Endothelial cell of umbilical vein (primary cell): Measurements from ENCODE around the gene ALDH5A1. TPM values are rescaled to one million over a fixed set of nuclear protein-coding genes. Genes with fewer than 3 reads are reported as not detected.

Experiments used
- BruUV-seq: library from RNA; stranded (reverse); fragments of 400-500 nt; replicated peaks from 2 replicates; lab custom pipeline; 2021; lab: Mats Ljungman, UMichigan
- CTCF ChIA-PET: fragments of 300-600, 350-600 bp; sonication (Branson Sonifier 250); formaldehyde crosslinking; loops from one replicate; lab custom pipeline; 2021; ENCODE audit warnings: antibody characterized with exemption, inconsistent platforms; lab: Charles Lee
- POLR2A ChIA-PET: fragments of 300-600, 350-600 bp; sonication (Branson Sonifier 250); formaldehyde crosslinking; loops from one replicate; lab custom pipeline; 2021; ENCODE audit warnings: antibody characterized with exemption, inconsistent platforms; lab: Charles Lee
- DNase-seq: peaks from one replicate; pipeline ENCODE4 v3.0.0-alpha.2; 2011; ENCODE audit warnings: low read depth, low spot score
- FAIRE-seq: peaks from 2 replicates; lab custom pipeline; 2011; peaks lifted over from hg19 to GRCh38; lab: Jason Lieb, UNC
- H2AFZ ChIP-seq: 2 replicates; pipeline ENCODE4 v1.6.0; 2012; ENCODE audit warnings: low read depth, low read length, control low read depth, inconsistent platforms
- H3K27ac ChIP-seq: 2 replicates; pipeline ENCODE4 v1.5.1; 2011; ENCODE audit warnings: low read depth, mild to moderate bottlenecking, control low read depth, low read length, moderate library complexity; ENCODE audit not compliant: insufficient read depth
- H3K27me3 ChIP-seq, 2 experiments: 2 replicates each; pipeline versions ENCODE4 v1.6.0 to v1.6.1; 2011; ENCODE audit warnings: low read length in 2 of 2, mixed read lengths in 1 of 2; ENCODE audit not compliant: control insufficient read depth in 2 of 2, insufficient read depth in 2 of 2
- H3K36me3 ChIP-seq, 2 experiments: 2 replicates in 1 of 2; 3 replicates in 1 of 2; pipeline ENCODE4 v1.5.1; 2011; ENCODE audit warnings: low read length in 2 of 2, mild to moderate bottlenecking in 1 of 2, moderate library complexity in 1 of 2; ENCODE audit not compliant: control insufficient read depth in 2 of 2, insufficient read depth in 2 of 2; ENCODE audit errors: extremely low read depth in 1 of 2
- H3K4me1 ChIP-seq: 3 replicates; pipeline ENCODE4 v1.5.1; 2011; ENCODE audit warnings: mild to moderate bottlenecking, low read length; ENCODE audit not compliant: control insufficient read depth, insufficient read depth; ENCODE audit errors: extremely low read depth
- H3K4me2 ChIP-seq: 2 replicates; pipeline ENCODE4 v1.6.1; 2011; ENCODE audit warnings: low read length, control low read depth, mixed read lengths; ENCODE audit not compliant: insufficient read depth
- H3K4me3 ChIP-seq, 3 experiments: fragments of 200-600 bp in 1 of 3; sonication (generic), shearing (Covaris generic) in 1 of 3; replicated peaks in 1 of 3; 2 replicates each; pipeline ENCODE4 v1.5.1; 2011 to 2016; ENCODE audit warnings: control low read depth in 3 of 3, low read length in 3 of 3, mild to moderate bottlenecking in 2 of 3, inconsistent platforms in 1 of 3, low read depth in 1 of 3, moderate library complexity in 1 of 3; ENCODE audit not compliant: insufficient read depth in 1 of 3
- H3K79me2 ChIP-seq: 2 replicates; pipeline ENCODE4 v1.6.0; 2012; ENCODE audit warnings: low read length, inconsistent platforms; ENCODE audit not compliant: control insufficient read depth, insufficient read depth
- H3K9ac ChIP-seq: replicated peaks from 2 replicates; pipeline ENCODE3; 2011; ENCODE audit warnings: low read length, control low read depth; ENCODE audit not compliant: insufficient read depth; ENCODE audit errors: extremely low read depth
- H3K9me1 ChIP-seq: replicated peaks from 3 replicates; pipeline ENCODE4 v1.6.0; 2011; ENCODE audit warnings: mild to moderate bottlenecking, low read length; ENCODE audit not compliant: control insufficient read depth, insufficient read depth; ENCODE audit errors: extremely low read depth
- H3K9me3 ChIP-seq: replicated peaks from 2 replicates; pipeline ENCODE4 v1.5.1; 2012; ENCODE audit warnings: low read length, inconsistent platforms; ENCODE audit not compliant: control insufficient read depth, insufficient read depth
- H4K20me1 ChIP-seq: replicated peaks from 2 replicates; pipeline ENCODE3; 2011; ENCODE audit warnings: mild to moderate bottlenecking, low read length; ENCODE audit not compliant: control insufficient read depth, insufficient read depth; ENCODE audit errors: extremely low read depth
- EZH2 ChIP-seq: IDR thresholded peaks from 2 replicates; pipeline ENCODE4 v1.6.1; 2012; ENCODE audit warnings: borderline replicate concordance, low read depth, mild to moderate bottlenecking, moderate library complexity, low read length, inconsistent platforms; ENCODE audit not compliant: severe bottlenecking
- FOS ChIP-seq: IDR thresholded peaks from 2 replicates; pipeline ENCODE4 v1.6.1; 2011; ENCODE audit warnings: mild to moderate bottlenecking, low read length, moderate library complexity, borderline replicate concordance; ENCODE audit not compliant: insufficient read depth
- GATA2 ChIP-seq: IDR thresholded peaks from 2 replicates; pipeline ENCODE4 v1.7.0; 2011; ENCODE audit warnings: low read depth, mild to moderate bottlenecking, moderate library complexity, mixed read lengths, low read length; ENCODE audit not compliant: insufficient read length, insufficient read depth
- JUN ChIP-seq: IDR thresholded peaks from 2 replicates; pipeline ENCODE4 v1.6.1; 2011; ENCODE audit warnings: borderline replicate concordance, low read depth; ENCODE audit not compliant: insufficient read length, insufficient read depth
- MYC ChIP-seq: IDR thresholded peaks from one replicate; pipeline ENCODE4 v1.6.1; 2011; ENCODE audit warnings: mild to moderate bottlenecking, low read depth, low read length
- POLR2A ChIP-seq: IDR thresholded peaks from 2 replicates; pipeline ENCODE4 v1.6.1; 2012; ENCODE audit warnings: low read depth, mild to moderate bottlenecking, control low read depth, low read length
- POLR2AphosphoS5 ChIP-seq: IDR thresholded peaks from 2 replicates; pipeline ENCODE4 v1.6.1; 2012; ENCODE audit warnings: low read depth, mild to moderate bottlenecking, control low read depth, low read length, moderate library complexity; ENCODE audit not compliant: insufficient read depth
- dilution Hi-C: fragments of 300-500 bp; cut with MboI; formaldehyde crosslinking; loops from one replicate; pipeline ENCODE4 v1.15.0; 2019; ENCODE audit warnings: low sequenced_read_pairs; ENCODE audit not compliant: extremely low pct_ligation_motif_present
- intact Hi-C: fragments of 100-400 bp; cut with micrococcal nuclease; formaldehyde crosslinking; loops from one replicate; pipeline ENCODE4 v1.10.0; 2022
- polyA plus RNA-seq, 4 experiments: library from polyadenylated mRNA; depleted of rRNA in 3 of 4; stranded (reverse) in 3 of 4; unstranded in 1 of 4; fragments of >200 nt; gene quantifications; 2 replicates each; pipeline versions ENCODE4 v1.2.1 to v1.2.3, GENCODE V29; 2011 to 2012; ENCODE audit warnings: missing spikeins in 1 of 4
- total RNA-seq: library from RNA; stranded (reverse); gene quantifications from 2 replicates; pipeline ENCODE4 v1.2.3, GENCODE V29; 2021
- TF ChIP-seq, protein P1 (sequence below), 2 donors: IDR thresholded peaks; 1 replicate in 1 of 2; 2 replicates in 1 of 2; pipeline ENCODE4 v1.5.1; 2011; ENCODE audit warnings: low read length in 2 of 2, mild to moderate bottlenecking in 2 of 2, moderate library complexity in 2 of 2, control low read depth in 1 of 2, inconsistent platforms in 1 of 2, low read depth in 1 of 2; ENCODE audit not compliant: insufficient read depth in 1 of 2; ENCODE audit errors: extremely low read depth in 1 of 2
- TF ChIP-seq, protein P2 (sequence below): IDR thresholded peaks from 2 replicates; pipeline ENCODE4 v1.6.1; 2011; ENCODE audit not compliant: insufficient read depth, insufficient read length

The ALDH5A1 gene
- total and polyA plus RNA-seq, 2 donors (not counting 3 experiments of a cell fraction or from before 2014, with no cell fraction given): 0.51 to 1.1 TPM

DNA sequence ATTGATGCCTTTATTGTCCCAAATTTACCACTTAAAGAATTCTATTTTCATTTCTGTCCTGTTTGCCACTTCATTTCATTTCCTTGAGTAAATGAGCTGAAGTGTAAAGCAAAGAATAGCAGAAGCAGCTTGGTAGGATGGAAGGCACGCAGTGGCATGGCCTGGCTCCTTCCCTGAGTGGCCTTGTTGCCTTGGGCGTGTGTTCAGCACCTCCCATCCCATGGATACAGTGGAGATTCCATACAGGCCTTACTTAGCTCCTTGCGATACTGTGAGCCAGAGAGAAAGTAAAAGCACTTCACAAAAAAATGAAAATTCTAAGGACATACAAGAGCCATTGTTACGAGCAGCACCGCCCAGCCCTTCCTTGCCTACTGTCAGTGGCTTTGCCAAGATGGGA is 39.6 kb downstream of the ALDH5A1 start:
- intact Hi-C loops: no loop called here
- no peak for FAIRE-seq

More for the DNA sequence above, 39.6 kb downstream of the ALDH5A1 start:
- TF ChIP-seq, protein P1, sequence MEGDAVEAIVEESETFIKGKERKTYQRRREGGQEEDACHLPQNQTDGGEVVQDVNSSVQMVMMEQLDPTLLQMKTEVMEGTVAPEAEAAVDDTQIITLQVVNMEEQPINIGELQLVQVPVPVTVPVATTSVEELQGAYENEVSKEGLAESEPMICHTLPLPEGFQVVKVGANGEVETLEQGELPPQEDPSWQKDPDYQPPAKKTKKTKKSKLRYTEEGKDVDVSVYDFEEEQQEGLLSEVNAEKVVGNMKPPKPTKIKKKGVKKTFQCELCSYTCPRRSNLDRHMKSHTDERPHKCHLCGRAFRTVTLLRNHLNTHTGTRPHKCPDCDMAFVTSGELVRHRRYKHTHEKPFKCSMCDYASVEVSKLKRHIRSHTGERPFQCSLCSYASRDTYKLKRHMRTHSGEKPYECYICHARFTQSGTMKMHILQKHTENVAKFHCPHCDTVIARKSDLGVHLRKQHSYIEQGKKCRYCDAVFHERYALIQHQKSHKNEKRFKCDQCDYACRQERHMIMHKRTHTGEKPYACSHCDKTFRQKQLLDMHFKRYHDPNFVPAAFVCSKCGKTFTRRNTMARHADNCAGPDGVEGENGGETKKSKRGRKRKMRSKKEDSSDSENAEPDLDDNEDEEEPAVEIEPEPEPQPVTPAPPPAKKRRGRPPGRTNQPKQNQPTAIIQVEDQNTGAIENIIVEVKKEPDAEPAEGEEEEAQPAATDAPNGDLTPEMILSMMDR (IDR thresholded peaks at IDR 0.05; ENCODE audit: extremely low read depth in 1 of 2, insufficient read depth in 1 of 2, low read depth in 1 of 2, low read length in 2 of 2): no peak
- TF ChIP-seq MYC: no peak
- TF ChIP-seq EZH2: no peak
- no peak for TF ChIP-seq GATA2
- TF ChIP-seq, protein P2, sequence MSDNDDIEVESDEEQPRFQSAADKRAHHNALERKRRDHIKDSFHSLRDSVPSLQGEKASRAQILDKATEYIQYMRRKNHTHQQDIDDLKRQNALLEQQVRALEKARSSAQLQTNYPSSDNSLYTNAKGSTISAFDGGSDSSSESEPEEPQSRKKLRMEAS: no peak
- no peak for TF ChIP-seq JUN
- no peak for TF ChIP-seq FOS
- no peak for TF ChIP-seq POLR2AphosphoS5
- TF ChIP-seq POLR2A: no peak
- H3K4me3 ChIP-seq: no peak overlapping the region
- no peaks in the 10 kb centered on the region for H3K4me1 ChIP-seq
- no peak for DNase-seq
- dilution Hi-C loops: no loop called here
- no peak overlapping the region for H3K4me2 ChIP-seq
- CTCF ChIA-PET: no interaction called here
- H3K9me1 ChIP-seq: no peaks in the 10 kb centered on the region
- no peak overlapping the region for H2AFZ ChIP-seq
- POLR2A ChIA-PET: no interaction called here
- no peaks in the 10 kb centered on the region for H3K36me3 ChIP-seq
- H3K27me3 ChIP-seq: no peaks in the 10 kb centered on the region
- no peak overlapping the region for H3K9ac ChIP-seq
- H3K9me3 ChIP-seq: no peaks in the 10 kb centered on the region
- H4K20me1 ChIP-seq: no peaks in the 10 kb centered on the region
- no TSS peak for BruUV-seq
- H3K27ac ChIP-seq: no peak overlapping the region
- H3K79me2 ChIP-seq: no peaks in the 10 kb centered on the region
